Midbrain (tissue), 1 donor: Measurements from ENCODE around the gene PPARGC1A.

Experiments
- DNase-seq: peaks from one replicate; lab custom pipeline; 2025; lab: John Stamatoyannopoulos, UW

The PPARGC1A gene

GRCh38 chr4:23770011-23770410, 119.8 kb downstream of the PPARGC1A start:
- DNase-seq: no peak

GRCh38 chr4:23769406-23769805, 120.4 kb downstream of the PPARGC1A start:
- DNase-seq: no peak

- DNase-seq: no peak
Observed at GRCh38 chr4:23768541-23768940, 121.3 kb downstream of the PPARGC1A start.

GRCh38 chr4:23766344-23766743, 123.5 kb downstream of the PPARGC1A start:
- DNase-seq: no peak

GRCh38 chr4:23763559-23763958, 126.3 kb downstream of the PPARGC1A start:
- no peak for DNase-seq

- no peak for DNase-seq
Observed at GRCh38 chr4:23762551-23762950, 127.3 kb downstream of the PPARGC1A start.

- DNase-seq: no peak
Observed at GRCh38 chr4:23759066-23759465, 130.8 kb downstream of the PPARGC1A start.

- no peak for DNase-seq
Observed at GRCh38 chr4:23754688-23755087, 135.2 kb downstream of the PPARGC1A start.

- DNase-seq: no peak
Observed at GRCh38 chr4:23750125-23750524, 139.7 kb downstream of the PPARGC1A start.

- DNase-seq: peak; percentile 30
Observed at GRCh38 chr4:23747281-23747735, 142.5 kb downstream of the PPARGC1A start.

- DNase-seq: no peak
Observed at GRCh38 chr4:23746672-23747071, 143.2 kb downstream of the PPARGC1A start.

GRCh38 chr4:23746027-23746426, 143.8 kb downstream of the PPARGC1A start:
- DNase-seq: no peak

- no peak for DNase-seq
Observed at GRCh38 chr4:23745377-23745776, 144.5 kb downstream of the PPARGC1A start.
